HG03159 (cell line): ENCODE data around the gene SLC35B4.
"Not testable (repeated sequence)": the region's sequence is repeated elsewhere in the genome, so short reads cannot be mapped to it uniquely, and the experiment has no call there.

Experiments
- ATAC-seq: cut with Tn5 transposase; IDR thresholded peaks from one replicate; pipeline ENCODE4 v1.9.1; 2021; ENCODE audit warnings: mild to moderate bottlenecking, moderate library complexity; ENCODE audit not compliant: unreplicated experiment

SLC35B4 gene

DNA sequence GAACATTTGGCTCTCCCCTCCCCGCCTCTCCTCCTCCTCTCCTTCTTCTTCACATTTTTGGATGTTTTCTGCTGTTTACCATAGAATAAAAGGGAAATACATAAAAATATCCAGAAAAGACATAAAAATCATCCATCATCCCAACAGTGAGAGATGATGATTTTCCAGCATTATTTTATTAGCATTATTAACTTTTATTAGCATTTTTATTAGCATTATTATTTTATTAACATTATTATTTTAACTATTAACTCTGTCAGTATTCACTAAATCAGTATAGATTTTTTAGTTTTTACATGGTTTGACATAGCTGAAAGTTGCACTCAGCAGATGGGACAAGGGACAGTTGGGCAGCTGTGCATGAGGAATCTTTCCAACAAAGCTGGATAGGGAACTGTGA, 16.2 kb upstream of the SLC35B4 start:
- no peak for ATAC-seq

DNA sequence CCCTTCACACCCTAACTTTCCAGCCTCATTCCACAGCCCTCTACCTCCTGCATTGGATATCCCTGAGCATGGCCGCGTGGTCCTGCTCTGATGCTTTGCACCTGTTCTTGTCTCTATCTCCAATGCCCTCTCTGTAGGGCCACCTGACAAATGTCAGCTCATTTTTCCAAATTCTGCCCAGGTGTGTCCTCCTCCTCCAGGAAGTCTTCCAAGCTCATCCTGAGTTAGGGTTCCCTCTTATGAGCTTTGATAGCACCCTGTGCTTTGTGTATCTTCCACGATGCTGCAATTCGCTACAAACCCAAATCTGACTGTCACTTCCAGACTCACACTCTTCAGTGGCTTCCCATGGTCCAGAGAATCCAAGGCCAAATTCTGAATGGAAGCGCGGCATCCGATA, 14.7 kb upstream of the SLC35B4 start:
- no peak for ATAC-seq

DNA sequence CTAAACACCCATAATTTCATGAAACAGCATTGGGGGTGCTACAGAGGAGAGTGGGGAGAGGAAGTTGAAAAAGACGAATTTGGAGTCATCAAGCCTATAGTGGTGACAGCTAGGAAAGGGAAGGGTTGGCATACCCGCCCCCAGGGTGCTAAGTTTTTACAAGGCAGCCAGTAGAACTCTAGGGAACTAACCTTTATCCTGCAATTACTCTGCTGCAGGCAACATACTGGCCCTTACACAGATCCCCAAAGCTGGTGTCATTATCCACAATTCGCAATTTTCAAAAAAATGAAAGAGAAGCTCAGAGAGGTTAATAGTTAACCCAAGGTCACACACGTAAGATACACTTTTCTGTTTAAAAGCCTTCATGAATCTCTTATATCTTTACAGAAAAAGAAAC, 14.2 kb upstream of the SLC35B4 start:
- no peak for ATAC-seq

DNA sequence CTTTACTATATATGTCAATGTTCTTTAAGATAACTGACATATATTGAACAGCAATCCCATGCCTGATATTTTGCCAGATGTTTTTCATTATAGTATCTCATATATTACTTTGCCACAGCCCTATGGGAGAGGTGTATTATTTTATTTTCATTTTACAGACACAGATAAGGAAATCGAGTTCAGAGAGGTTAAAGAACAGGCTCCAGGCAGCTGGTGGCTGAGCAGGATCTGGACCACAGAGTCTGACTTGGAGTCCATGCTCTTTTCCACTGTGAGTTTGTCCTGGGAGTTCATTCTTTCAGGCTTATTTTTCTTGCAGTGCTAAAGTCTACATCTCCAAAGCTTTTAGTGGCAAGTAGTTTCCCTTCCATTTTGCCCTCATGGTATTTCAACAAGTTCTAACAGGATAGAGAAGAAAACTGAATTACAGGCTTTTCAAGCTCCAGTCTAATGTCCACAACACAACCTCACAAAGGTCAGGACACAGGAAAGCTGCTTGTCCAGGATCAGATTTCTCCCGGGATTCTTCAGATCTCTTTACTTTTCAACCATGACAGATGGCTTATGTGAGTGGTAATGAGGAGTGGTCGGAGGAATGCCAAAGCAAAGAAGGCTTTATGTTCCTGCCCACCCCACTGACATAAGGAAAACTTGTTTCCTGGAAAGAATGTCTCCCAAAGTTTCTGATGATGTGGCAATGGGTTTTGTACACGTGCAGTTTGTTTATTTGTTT, 13.1 kb upstream of the SLC35B4 start:
- no peak for ATAC-seq

DNA sequence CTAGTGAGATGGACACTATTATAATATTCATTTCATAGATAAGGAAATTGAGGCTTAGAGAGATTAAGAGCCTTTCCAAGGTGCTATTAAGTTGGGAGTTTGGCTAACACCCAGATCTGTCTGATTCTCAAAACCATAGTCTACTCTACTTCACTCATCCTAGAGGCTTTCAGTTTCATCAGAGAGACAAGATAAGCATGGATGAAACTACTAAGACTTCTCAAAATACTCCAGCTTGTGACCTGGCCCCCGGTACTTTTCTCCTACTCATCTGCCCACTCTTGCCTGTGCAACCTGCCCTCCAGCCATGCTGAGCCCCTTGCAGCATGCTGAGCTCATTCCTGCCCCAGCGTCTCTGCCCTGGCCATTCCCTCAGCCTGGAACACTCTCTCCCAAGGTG, 12.2 kb upstream of the SLC35B4 start:
- ATAC-seq, result no peak

DNA sequence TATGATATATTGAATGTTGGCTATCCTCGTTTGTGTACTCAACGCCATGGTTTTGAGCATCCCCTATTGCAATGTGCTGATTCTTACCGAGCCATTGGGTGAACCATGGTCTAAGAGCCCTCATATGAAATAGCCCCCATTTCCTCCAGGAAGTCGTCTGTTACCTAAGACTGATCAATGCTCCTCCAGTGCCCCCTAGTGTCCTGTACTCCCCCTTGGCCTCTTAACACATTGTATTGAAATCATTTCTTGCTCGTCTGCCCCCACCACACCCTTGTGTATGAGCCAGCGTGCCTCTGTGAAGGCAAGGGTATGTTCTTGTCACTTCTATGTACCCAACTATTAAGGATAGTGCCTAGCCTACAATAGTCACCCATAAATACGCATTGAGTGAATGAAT, 11.2 kb upstream of the SLC35B4 start:
- peak; percentile 88 for ATAC-seq

DNA sequence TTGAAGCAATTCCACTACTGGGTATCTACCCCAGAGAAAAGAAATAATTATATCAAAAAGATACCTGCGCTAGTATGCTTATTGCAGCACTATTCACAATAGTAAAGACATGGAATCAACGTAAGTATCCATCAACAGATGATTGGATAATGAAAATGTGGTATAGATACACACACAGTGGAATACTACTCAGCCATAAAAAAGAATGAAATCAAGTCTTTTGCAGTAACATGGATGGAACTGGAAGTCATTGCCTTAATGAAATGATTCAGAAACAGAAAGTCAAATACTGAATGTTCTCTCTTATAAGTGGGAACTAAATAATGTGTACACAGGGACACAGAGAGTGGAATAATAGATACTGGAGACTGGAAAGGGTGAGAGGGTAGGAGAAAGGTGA, 7.4 kb upstream of the SLC35B4 start:
- ATAC-seq, result no peak

DNA sequence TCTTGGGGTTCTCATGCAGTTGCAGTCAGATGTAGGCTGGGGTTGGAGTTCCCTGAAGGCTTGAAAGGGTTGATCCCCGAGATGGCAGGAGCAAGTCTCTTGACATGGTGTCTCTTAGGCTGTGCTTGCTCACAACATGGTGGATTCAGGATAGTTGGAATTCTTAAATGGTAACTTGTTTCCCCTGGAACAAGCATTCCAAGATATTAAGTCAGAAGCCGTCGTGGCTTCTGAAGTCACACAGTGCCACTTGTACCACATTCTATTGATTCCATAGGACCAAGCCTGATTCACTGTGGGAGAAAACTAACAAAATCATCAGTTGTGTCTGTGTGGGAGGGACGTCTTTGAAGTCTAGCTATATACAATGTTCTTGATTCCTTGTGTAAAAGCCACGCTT, 3.5 kb upstream of the SLC35B4 start:
- ATAC-seq, result no peak

DNA sequence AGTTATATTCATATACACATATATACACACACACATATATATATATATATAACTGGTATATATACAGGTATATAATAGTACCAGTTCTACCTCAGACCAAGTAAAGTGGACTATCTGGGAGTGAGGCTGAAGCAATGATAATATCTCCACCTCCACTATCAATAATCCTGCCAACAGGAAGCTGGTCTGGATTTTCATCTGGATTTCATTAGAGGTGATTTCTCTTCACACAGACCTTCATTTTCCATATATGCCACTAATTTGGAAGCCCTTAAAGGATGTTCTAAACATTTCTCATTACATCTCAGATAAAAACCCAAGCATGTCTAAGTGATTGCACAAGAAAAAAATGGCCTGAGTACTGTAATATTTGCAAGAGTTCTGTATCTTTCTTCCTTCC, 1.7 kb upstream of the SLC35B4 start:
- no peak for ATAC-seq

DNA sequence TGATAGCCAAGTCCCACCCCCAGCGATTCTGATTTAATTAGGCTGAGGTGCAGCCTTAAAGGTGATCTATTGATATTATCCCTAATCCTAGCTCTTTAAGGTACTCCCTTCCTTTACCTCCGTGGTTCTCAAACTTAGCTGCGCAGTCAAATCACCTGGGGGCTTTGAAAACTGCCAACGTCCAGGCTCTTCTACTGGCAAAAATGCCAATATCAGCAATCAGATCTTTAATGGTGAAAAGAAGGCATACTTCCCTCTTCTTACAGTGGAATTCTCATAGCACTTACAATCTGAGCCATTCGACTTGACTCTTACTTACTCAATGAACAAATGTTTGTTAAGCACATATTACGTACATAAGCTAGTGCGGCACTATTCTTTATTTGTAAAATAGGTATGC, 704 bp upstream of the SLC35B4 start:
- ATAC-seq, result no peak

DNA sequence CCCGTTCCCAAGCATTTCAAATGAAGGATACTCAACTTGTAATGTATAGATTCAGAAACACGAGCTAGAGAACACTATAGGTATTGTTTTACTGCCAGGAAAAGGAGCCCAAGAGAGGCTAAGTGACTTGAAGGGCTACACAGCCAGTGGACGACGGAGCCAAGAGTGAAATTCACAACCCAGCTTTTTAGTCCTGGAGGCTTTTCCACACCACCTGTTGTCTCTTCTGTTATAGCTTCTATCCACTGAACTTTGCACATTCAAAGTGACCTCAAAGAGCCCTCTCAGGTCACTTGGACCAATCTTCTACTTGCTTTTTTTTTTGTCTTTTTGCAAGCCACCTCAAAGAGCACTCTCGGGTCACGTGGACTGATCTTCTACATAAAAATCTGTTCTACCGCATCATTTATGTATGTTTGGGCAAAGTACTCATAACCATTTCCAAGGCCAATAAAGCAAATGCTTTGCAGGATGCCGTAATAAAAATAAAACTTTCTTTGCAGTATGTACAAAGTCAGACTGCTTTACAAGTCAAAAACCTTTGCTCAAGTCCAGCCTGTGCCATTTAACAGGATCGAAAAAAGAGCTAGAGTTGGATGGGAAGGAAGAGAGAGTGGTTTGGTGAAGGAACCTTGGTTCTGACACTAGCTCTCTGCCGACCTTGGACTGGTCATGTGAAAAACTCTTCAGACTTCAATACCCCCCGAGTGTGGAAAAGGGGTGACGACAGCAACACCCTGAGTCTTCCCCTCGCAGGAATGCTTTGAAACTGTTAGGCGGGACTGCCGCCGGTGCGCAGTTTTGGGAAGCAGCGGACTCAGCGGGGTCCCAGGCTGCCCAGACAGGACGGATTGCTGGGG, 821 bp downstream of the SLC35B4 start:
- ATAC-seq, result peak; percentile 9

DNA sequence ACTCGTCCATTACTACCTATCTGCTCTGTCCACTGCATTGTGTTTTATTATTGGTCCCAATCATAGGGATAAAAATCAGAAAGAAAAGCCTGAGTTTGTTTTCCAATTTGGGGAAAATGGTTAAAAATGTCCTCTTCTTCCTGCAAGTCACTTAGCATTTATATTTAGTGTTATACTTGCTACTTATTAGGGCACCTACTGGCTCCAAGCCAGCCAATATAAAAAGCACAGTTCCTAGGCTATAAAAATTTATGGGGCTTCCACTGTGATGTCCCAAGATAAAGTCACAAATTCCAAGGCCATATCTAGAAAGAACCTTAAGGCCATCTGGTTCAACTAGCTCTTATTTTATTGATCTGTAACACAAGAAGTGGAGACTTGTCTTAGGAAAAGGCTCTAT, 3.2 kb downstream of the SLC35B4 start:
- no peak for ATAC-seq

DNA sequence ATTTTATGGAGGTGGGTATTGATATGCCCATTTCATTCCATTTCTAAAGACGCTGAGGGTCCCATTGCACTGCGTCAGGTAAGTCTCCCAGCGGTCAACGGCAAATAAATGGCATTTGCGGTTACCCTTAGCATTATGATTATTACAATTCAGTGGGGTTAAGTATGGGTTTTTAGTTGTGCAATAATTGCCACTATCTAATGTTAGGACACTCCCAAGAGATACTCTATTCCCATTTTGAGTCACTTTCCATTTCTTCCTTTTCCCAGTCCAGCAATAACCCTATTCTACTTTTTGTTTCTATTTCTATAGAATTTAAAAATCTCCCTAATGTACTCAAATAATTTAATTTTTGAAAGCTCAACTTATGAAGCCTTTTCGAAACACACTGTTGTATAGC, 4.0 kb downstream of the SLC35B4 start:
- ATAC-seq, result no peak

DNA sequence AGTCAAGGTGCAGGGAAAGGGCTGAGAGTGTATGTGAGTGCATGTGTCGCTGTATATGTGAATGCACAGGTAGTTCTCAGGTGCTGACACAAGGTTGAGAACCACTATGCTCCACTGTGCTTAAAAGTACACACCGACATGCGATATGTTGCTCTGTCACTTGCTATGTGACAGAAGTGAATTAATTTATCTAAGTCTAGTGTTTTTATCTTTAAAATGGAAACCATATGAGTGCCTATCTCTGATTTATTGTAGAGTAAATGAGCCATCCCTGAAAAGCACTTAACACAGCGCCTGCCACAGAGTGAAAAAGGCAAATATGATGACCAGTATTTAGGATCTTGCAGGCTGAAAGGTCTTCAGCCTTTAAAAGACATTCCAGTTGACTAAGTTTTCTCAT, 4.9 kb downstream of the SLC35B4 start:
- ATAC-seq, result no peak

DNA sequence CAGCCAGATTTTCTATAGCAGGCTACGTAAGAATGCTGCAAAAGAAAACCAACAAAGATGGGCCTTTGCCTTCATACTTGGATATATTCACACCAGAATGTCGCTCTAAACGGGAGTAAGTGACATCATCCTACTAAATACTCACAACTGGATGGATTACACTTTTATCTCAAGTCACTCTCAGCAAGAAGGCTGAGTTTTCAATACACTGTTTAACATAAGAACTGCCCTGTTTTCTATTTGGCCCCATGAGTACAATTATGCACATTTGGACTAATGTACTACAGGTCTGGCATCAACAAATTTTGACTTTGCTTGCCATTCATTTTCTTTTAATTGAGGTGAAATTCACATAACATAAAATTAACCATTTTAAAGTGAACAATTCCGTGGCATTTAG, 8.2 kb downstream of the SLC35B4 start:
- ATAC-seq, result no peak

DNA sequence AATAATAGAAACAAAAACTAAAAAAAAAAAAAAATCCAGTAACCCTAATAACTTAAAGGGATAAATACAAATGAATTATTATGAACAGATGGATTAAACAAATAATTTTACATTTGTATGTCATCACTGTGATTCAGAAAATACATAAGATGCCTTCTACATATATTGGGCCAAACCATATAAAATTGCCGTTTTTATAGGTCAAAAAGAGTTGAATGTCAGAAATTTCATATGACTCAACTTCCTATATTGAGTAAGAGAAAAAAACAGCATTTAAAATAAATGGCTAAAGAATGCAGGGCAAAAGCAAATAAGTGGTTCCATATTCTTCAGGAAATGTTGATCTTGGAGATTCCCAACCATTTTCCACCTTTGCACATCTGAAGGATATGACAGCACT, 9.4 kb downstream of the SLC35B4 start:
- no peak for ATAC-seq

DNA sequence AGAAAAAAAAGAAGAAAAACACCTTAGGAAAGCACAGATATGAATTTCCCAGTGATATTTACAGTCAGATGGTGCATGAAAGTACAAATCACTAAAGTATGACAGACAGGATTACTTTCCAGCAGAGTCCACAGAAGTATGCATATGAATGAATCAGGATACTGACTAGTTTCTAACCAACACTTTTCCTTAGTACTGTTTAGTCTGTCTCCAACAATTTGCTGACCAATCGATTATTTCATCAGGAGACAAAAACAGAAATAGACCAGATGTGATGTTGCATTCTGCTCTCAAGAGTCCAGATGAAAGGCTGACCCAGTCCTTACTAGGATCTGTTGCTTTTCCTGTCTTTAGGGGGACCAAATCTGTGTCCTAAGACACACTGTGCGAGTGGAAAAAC, 14.6 kb downstream of the SLC35B4 start:
- no peak for ATAC-seq

DNA sequence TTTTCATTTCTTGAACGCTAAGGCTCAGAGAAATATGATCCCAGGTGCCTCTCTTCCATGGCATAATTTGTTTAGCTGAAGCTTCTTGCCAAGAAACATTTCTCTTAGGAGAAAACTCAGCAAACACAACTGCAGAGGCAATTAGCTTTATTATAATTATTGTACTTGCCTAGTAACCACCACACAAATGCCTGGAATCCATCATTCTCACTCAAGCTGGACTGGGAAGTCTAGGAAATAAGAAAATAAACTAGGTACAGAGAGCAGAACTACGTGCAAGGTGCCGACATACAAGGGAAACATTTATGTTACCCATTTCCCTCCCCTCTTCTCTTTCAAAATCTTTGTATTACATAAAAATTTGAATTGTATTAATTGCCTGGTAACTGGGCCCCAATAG, 15.1 kb downstream of the SLC35B4 start:
- ATAC-seq, result no peak

DNA sequence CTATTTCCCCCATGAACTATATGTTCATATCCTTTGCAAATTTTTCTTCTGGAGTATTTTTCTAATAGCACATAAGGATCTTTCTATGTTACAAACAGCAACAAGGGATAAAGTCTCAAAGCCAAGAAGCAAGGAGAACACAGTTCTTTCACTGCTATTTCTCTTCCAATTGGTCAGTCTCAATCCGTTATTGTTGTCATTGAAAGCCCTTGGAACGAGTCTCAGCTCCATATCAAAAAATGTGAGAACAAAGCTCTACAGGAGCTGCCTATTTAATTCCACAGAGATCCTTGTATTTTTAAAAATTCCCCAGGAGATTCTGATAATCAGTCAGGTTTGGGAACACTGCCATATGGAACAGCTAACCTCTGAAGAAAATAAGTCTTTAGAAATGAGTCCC, 15.7 kb downstream of the SLC35B4 start:
- no peak for ATAC-seq

DNA sequence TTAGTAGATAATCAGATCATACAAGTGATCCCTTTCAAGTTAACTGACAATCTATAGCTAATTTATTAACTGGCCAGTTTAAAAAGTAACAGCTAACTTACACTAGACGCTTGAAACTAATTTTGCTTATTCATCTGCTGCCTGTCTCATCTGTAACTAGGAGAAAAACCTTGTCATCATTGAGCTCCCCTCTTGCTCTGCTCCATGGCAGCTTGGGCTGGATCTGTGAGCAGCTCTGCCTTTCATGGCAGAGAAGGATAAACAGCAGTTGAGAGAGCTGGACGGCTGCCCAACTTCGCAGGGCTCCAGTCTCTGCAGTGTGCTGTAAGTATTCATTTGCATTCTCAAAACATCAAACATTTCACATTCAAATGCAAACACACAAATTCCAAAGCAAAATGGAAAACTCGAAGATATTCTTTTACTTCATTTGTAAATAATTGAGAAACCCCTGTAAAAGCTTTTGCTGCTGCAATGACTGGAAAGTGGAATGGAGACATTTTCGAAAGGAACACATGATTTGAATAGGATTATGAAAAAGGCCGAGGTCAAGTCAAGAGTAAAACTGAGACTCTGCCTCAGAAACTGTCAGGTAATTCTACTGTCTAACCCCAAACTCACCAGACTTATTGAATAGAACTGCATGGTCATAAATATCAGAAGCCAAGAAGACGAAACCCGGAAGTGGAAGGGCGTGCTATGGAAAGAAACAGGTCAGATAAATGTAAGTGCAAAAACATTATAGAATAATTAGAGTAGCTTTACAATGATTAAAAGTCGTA, 17.6 kb downstream of the SLC35B4 start:
- ATAC-seq, result no peak

DNA sequence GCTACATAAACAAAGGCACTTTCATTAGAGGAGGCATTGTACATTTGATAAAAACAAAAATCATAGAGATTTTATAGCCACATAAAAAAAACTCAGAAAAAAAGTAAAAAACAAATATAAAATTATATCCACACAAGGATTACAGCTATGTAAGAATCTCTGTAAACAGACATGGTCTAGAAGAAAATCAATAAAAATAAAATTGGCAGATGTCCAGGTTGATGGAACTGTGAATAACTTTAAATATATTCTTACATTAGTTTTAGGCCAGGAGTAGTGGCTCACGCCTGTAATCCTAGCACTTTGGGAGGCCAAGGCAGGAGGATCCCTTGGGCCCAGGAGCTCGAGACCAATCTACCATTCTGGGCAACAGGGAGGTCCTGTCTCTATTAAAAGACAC, 19.2 kb downstream of the SLC35B4 start:
- no peak for ATAC-seq

DNA sequence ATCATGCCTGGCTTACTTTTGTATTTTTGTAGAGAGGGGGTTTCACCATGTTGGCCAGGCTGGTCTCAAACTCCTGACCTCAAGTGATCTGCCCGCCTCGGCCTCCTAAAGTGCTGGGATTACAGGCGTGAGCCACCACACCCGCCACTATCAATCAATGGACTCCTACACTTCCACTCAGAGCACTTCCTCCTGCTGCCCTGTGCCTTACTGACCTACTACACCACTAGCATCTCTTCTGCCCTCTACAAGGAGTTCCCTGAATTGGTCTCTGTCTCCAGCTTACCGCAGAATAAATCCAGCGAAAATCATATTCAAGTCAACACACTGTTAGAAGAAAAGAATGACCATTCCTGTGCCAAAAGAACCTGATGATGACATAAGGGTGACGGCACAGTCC, 20.7 kb downstream of the SLC35B4 start:
- ATAC-seq, result not testable (repeated sequence)
